Liver (tissue), 3 donors: ENCODE results near the gene CBFA2T2.

Experiments
- HNF4A ChIP-seq, 2 donors: conservative IDR thresholded peaks; 2 replicates each; pipeline ENCODE4 v1.6.1; 2016; ENCODE audit warnings: antibody characterized with exemption in 2 of 2, mild to moderate bottlenecking in 2 of 2
- HNF4G ChIP-seq: IDR thresholded peaks from 2 replicates; pipeline ENCODE4 v1.6.1; 2016; ENCODE audit warnings: antibody characterized with exemption
- RXRA ChIP-seq, 2 donors: IDR thresholded peaks; 2 replicates each; pipeline ENCODE4 v1.6.1; 2017 to 2018; ENCODE audit warnings: antibody characterized with exemption in 2 of 2, mild to moderate bottlenecking in 1 of 2
- TAF1 ChIP-seq: conservative IDR thresholded peaks from 2 replicates; pipeline ENCODE4 v1.6.1; 2016; ENCODE audit warnings: antibody characterized with exemption, mild to moderate bottlenecking
- YY1 ChIP-seq: IDR thresholded peaks from 2 replicates; pipeline ENCODE4 v1.6.1; 2016; ENCODE audit warnings: antibody characterized with exemption, mild to moderate bottlenecking
- TF ChIP-seq, protein P1 (sequence below): fragments of 150-350 bp; IDR thresholded peaks from 2 replicates; pipeline ENCODE4 v1.5.1; 2017; ENCODE audit warnings: improper control_type of control experiment, low read depth, low read length; ENCODE audit not compliant: missing input control
- TF ChIP-seq, protein P2 (sequence below): IDR thresholded peaks from 2 replicates; pipeline ENCODE4 v1.6.1; 2016; ENCODE audit warnings: antibody characterized with exemption
- donor health status: healthy.
- donor health status: healthy.

DNA sequence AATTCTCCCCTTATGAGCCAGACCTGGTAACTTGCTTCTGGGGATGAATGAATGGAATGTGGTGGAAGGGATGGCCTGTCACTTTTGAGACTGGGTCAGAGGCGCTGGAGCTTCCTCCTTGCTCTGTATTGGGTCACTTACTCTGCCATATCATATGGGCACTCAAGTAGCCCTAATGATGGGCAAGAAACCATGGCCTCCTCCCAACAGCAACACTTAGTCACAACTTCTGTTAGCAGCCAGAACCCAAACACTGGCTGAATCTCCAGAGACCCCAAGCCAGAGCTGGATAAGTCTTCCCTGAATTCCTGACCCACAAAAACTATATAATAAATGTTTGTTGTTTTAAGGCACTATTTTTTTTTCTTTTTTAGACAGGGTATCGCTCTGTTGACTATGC, 190.8 kb downstream of the CBFA2T2 start:
- TF ChIP-seq, protein P1, sequence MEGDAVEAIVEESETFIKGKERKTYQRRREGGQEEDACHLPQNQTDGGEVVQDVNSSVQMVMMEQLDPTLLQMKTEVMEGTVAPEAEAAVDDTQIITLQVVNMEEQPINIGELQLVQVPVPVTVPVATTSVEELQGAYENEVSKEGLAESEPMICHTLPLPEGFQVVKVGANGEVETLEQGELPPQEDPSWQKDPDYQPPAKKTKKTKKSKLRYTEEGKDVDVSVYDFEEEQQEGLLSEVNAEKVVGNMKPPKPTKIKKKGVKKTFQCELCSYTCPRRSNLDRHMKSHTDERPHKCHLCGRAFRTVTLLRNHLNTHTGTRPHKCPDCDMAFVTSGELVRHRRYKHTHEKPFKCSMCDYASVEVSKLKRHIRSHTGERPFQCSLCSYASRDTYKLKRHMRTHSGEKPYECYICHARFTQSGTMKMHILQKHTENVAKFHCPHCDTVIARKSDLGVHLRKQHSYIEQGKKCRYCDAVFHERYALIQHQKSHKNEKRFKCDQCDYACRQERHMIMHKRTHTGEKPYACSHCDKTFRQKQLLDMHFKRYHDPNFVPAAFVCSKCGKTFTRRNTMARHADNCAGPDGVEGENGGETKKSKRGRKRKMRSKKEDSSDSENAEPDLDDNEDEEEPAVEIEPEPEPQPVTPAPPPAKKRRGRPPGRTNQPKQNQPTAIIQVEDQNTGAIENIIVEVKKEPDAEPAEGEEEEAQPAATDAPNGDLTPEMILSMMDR = no peak
- TF ChIP-seq TAF1 (no peak), YY1 (no peak), HNF4A (conservative IDR thresholded peaks at IDR 0.05) (no peak), RXRA (IDR thresholded peaks at IDR 0.05) (no peak), HNF4G (no peak)
- TF ChIP-seq, protein P2, sequence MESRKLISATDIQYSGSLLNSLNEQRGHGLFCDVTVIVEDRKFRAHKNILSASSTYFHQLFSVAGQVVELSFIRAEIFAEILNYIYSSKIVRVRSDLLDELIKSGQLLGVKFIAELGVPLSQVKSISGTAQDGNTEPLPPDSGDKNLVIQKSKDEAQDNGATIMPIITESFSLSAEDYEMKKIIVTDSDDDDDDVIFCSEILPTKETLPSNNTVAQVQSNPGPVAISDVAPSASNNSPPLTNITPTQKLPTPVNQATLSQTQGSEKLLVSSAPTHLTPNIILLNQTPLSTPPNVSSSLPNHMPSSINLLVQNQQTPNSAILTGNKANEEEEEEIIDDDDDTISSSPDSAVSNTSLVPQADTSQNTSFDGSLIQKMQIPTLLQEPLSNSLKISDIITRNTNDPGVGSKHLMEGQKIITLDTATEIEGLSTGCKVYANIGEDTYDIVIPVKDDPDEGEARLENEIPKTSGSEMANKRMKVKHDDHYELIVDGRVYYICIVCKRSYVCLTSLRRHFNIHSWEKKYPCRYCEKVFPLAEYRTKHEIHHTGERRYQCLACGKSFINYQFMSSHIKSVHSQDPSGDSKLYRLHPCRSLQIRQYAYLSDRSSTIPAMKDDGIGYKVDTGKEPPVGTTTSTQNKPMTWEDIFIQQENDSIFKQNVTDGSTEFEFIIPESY = no peak
